ENCODE measurements around the gene TMEM266. TPM values are rescaled to one million over a fixed set of nuclear protein-coding genes. Genes with fewer than 3 reads are reported as not detected.

TMEM266 gene
- total and polyA plus RNA-seq, 2 experiments from 2014 or later: 0.42 to 5.0 TPM

DNA sequence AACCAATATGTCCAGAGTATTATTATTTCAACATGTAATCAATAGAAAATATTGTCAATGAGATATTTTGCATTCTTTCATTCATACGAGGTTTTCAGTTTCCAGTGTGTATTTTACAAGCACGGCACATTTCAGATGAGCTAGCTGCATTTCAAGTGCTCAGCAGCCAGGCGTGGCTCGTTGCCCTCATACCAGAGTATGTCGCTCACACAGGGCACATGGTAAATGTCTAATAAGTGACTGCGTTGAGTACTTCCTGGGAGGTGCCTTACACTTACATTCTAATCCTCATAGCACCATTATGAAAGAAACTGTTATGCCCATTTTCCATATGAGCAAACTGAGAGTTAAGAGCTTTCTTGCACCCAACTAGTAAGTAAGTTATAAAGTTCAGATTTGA is 47.4 kb downstream of the TMEM266 start:
- Histone ChIP-seq H4K20me1 (replicated peaks; ENCODE audit: insufficient read depth) (no peaks in the 10 kb centered on the region), H3K4me1 (ENCODE audit: insufficient read depth) (peaks cover 7% of the 10 kb centered on the region; the same call in 1 of the 2 replicates), H3K4me3 (no peak overlapping the region), H3K4me2 (no peak overlapping the region), H2AFZ (no peak overlapping the region), H3K27ac (ENCODE audit: low read depth) (no peak overlapping the region), H3K36me3 (ENCODE audit: insufficient read depth) (no peaks in the 10 kb centered on the region; the same call in 1 of the 2 replicates), H3K9me2 (ENCODE audit: insufficient read depth) (no peaks in the 10 kb centered on the region), H3K79me2 (replicated peaks; ENCODE audit: insufficient read depth) (no peaks in the 10 kb centered on the region), H3F3A (replicated peaks; ENCODE audit: low read depth) (no peaks in the 10 kb centered on the region), H3K27me3 (ENCODE audit: insufficient read depth) (no peaks in the 10 kb centered on the region)
- H3K27ac Mint-ChIP-seq: no peak overlapping the region
- peaks cover 16% of the 10 kb centered on the region for H3K36me3 Mint-ChIP-seq (ENCODE audit: low read depth)
- peaks cover 8% of the 10 kb centered on the region for H3K27me3 Mint-ChIP-seq (ENCODE audit: insufficient read depth, low read depth, poor library complexity)
- no peak overlapping the region for H3K4me3 Mint-ChIP-seq
- H3K4me1 Mint-ChIP-seq: peaks cover 20% of the 10 kb centered on the region
- TF ChIP-seq, protein P1, sequence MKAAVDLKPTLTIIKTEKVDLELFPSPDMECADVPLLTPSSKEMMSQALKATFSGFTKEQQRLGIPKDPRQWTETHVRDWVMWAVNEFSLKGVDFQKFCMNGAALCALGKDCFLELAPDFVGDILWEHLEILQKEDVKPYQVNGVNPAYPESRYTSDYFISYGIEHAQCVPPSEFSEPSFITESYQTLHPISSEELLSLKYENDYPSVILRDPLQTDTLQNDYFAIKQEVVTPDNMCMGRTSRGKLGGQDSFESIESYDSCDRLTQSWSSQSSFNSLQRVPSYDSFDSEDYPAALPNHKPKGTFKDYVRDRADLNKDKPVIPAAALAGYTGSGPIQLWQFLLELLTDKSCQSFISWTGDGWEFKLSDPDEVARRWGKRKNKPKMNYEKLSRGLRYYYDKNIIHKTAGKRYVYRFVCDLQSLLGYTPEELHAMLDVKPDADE (IDR thresholded peaks at IDR 0.05): no peak
- TF ChIP-seq, protein P2, sequence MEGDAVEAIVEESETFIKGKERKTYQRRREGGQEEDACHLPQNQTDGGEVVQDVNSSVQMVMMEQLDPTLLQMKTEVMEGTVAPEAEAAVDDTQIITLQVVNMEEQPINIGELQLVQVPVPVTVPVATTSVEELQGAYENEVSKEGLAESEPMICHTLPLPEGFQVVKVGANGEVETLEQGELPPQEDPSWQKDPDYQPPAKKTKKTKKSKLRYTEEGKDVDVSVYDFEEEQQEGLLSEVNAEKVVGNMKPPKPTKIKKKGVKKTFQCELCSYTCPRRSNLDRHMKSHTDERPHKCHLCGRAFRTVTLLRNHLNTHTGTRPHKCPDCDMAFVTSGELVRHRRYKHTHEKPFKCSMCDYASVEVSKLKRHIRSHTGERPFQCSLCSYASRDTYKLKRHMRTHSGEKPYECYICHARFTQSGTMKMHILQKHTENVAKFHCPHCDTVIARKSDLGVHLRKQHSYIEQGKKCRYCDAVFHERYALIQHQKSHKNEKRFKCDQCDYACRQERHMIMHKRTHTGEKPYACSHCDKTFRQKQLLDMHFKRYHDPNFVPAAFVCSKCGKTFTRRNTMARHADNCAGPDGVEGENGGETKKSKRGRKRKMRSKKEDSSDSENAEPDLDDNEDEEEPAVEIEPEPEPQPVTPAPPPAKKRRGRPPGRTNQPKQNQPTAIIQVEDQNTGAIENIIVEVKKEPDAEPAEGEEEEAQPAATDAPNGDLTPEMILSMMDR (conservative IDR thresholded peaks at IDR 0.05; ENCODE audit: low read depth in 2 of 2): no peak
- TF ChIP-seq, protein P3, sequence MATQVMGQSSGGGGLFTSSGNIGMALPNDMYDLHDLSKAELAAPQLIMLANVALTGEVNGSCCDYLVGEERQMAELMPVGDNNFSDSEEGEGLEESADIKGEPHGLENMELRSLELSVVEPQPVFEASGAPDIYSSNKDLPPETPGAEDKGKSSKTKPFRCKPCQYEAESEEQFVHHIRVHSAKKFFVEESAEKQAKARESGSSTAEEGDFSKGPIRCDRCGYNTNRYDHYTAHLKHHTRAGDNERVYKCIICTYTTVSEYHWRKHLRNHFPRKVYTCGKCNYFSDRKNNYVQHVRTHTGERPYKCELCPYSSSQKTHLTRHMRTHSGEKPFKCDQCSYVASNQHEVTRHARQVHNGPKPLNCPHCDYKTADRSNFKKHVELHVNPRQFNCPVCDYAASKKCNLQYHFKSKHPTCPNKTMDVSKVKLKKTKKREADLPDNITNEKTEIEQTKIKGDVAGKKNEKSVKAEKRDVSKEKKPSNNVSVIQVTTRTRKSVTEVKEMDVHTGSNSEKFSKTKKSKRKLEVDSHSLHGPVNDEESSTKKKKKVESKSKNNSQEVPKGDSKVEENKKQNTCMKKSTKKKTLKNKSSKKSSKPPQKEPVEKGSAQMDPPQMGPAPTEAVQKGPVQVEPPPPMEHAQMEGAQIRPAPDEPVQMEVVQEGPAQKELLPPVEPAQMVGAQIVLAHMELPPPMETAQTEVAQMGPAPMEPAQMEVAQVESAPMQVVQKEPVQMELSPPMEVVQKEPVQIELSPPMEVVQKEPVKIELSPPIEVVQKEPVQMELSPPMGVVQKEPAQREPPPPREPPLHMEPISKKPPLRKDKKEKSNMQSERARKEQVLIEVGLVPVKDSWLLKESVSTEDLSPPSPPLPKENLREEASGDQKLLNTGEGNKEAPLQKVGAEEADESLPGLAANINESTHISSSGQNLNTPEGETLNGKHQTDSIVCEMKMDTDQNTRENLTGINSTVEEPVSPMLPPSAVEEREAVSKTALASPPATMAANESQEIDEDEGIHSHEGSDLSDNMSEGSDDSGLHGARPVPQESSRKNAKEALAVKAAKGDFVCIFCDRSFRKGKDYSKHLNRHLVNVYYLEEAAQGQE (IDR thresholded peaks at IDR 0.05; ENCODE audit: unreplicated experiment): no peak
- TF ChIP-seq, protein P4, sequence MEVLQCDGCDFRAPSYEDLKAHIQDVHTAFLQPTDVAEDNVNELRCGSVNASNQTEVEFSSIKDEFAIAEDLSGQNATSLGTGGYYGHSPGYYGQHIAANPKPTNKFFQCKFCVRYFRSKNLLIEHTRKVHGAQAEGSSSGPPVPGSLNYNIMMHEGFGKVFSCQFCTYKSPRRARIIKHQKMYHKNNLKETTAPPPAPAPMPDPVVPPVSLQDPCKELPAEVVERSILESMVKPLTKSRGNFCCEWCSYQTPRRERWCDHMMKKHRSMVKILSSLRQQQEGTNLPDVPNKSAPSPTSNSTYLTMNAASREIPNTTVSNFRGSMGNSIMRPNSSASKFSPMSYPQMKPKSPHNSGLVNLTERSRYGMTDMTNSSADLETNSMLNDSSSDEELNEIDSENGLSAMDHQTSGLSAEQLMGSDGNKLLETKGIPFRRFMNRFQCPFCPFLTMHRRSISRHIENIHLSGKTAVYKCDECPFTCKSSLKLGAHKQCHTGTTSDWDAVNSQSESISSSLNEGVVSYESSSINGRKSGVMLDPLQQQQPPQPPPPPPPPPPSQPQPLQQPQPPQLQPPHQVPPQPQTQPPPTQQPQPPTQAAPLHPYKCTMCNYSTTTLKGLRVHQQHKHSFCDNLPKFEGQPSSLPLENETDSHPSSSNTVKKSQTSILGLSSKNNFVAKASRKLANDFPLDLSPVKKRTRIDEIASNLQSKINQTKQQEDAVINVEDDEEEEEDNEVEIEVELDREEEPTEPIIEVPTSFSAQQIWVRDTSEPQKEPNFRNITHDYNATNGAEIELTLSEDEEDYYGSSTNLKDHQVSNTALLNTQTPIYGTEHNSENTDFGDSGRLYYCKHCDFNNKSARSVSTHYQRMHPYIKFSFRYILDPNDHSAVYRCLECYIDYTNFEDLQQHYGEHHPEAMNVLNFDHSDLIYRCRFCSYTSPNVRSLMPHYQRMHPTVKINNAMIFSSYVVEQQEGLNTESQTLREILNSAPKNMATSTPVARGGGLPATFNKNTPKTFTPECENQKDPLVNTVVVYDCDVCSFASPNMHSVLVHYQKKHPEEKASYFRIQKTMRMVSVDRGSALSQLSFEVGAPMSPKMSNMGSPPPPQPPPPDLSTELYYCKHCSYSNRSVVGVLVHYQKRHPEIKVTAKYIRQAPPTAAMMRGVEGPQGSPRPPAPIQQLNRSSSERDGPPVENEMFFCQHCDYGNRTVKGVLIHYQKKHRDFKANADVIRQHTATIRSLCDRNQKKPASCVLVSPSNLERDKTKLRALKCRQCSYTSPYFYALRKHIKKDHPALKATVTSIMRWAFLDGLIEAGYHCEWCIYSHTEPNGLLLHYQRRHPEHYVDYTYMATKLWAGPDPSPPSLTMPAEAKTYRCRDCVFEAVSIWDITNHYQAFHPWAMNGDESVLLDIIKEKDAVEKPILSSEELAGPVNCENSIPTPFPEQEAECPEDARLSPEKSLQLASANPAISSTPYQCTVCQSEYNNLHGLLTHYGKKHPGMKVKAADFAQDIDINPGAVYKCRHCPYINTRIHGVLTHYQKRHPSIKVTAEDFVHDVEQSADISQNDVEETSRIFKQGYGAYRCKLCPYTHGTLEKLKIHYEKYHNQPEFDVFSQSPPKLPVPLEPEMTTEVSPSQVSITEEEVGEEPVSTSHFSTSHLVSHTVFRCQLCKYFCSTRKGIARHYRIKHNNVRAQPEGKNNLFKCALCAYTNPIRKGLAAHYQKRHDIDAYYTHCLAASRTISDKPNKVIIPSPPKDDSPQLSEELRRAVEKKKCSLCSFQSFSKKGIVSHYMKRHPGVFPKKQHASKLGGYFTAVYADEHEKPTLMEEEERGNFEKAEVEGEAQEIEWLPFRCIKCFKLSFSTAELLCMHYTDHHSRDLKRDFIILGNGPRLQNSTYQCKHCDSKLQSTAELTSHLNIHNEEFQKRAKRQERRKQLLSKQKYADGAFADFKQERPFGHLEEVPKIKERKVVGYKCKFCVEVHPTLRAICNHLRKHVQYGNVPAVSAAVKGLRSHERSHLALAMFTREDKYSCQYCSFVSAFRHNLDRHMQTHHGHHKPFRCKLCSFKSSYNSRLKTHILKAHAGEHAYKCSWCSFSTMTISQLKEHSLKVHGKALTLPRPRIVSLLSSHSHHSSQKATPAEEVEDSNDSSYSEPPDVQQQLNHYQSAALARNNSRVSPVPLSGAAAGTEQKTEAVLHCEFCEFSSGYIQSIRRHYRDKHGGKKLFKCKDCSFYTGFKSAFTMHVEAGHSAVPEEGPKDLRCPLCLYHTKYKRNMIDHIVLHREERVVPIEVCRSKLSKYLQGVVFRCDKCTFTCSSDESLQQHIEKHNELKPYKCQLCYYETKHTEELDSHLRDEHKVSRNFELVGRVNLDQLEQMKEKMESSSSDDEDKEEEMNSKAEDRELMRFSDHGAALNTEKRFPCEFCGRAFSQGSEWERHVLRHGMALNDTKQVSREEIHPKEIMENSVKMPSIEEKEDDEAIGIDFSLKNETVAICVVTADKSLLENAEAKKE (CRISPR knock-in tag; IDR thresholded peaks at IDR 0.05): no peak
- TF ChIP-seq CREB1 (CRISPR knock-in tag; IDR thresholded peaks at IDR 0.05; ENCODE audit: low read depth) (no peak), EZH2phosphoT487 (IDR thresholded peaks at IDR 0.05; ENCODE audit: unreplicated experiment) (no peak), STAT1 (IDR thresholded peaks at IDR 0.05; ENCODE audit: unreplicated experiment) (no peak), NANOG (IDR thresholded peaks at IDR 0.05; ENCODE audit: borderline replicate concordance) (no peak), JUNB (IDR thresholded peaks at IDR 0.05; ENCODE audit: unreplicated experiment) (no peak), EZH2 (IDR thresholded peaks at IDR 0.05; ENCODE audit: low read depth, unreplicated experiment) (no peak), POLR2AphosphoS5 (IDR thresholded peaks at IDR 0.05; ENCODE audit: low read depth) (no peak), ZNF331 (CRISPR knock-in tag; IDR thresholded peaks at IDR 0.05; ENCODE audit: low read depth) (no peak), ZNF114 (CRISPR knock-in tag; IDR thresholded peaks at IDR 0.05) (no peak)
- DNase-seq (ENCODE audit: low spot score) (no peak), ATAC-seq (no peak)
- H3K9me3 Mint-ChIP-seq: peaks cover 15% of the 10 kb centered on the region

Data from GM23338 (cell line).